ENCODE data around the gene CYB5R3.
"Not testable (repeated sequence)": the region's sequence is repeated elsewhere in the genome, so short reads cannot be mapped to it uniquely, and the experiment has no call there.

Gene CYB5R3

DNA sequence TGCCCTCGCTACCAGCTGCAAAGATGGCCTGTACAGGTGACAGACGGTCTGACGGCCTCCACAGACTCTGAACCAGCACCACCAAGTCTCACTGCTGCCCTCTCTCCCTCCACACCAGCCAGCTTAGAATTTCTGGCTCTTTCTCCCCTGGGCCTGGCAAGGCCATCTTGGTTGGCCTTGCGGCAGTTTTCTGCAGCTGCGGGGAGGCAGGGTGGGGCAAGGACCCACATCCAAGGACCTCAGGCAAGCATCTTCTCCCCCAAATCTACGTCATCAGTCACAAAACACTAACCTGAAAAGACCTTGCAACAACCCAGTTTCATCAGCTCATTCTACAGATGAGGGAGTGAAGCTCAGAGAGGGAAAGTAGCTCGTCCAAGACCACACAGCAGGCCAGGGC, 22.8 kb downstream of the CYB5R3 start:
- Histone ChIP-seq H3K4me3 (ENCODE audit: low read length) (no peak overlapping the region), H3K9me3 (ENCODE audit: control insufficient read depth, low read depth, low read length) (no peaks in the 10 kb centered on the region), H3K27ac (ENCODE audit: low read length) (no peak overlapping the region), H3K36me3 (ENCODE audit: control insufficient read depth, low read depth, low read length) (peaks cover 37% of the 10 kb centered on the region), H3K9ac (ENCODE audit: low read length) (no peak overlapping the region), H3K4me1 (ENCODE audit: control insufficient read depth, low read depth, low read length) (no peaks in the 10 kb centered on the region), H3K27me3 (ENCODE audit: control insufficient read depth, insufficient read depth, low read length) (no peaks in the 10 kb centered on the region)

DNA sequence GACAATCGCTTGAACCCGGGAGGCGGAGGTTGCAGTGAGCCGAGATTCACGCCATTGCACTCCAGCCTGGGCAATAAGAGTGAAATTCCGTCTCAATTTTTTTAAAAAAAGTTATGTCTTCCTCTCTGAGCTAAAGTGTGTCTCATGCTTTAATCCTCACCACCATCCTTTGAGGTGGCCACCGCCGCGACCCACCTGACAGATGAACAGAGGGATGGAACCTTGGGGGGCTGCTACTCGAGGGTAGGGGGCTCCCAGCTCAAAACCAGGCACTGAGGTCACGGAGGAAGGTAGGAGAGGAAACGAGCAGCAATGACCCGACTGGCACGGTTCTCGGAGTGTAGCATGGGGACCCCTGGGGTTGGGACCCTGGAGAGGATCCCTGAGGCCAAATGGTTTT, 23.8 kb downstream of the CYB5R3 start:
- Histone ChIP-seq H3K36me3 (ENCODE audit: control insufficient read depth, low read depth, low read length) (peaks cover 33% of the 10 kb centered on the region), H3K27me3 (ENCODE audit: control insufficient read depth, insufficient read depth, low read length) (no peaks in the 10 kb centered on the region)

DNA sequence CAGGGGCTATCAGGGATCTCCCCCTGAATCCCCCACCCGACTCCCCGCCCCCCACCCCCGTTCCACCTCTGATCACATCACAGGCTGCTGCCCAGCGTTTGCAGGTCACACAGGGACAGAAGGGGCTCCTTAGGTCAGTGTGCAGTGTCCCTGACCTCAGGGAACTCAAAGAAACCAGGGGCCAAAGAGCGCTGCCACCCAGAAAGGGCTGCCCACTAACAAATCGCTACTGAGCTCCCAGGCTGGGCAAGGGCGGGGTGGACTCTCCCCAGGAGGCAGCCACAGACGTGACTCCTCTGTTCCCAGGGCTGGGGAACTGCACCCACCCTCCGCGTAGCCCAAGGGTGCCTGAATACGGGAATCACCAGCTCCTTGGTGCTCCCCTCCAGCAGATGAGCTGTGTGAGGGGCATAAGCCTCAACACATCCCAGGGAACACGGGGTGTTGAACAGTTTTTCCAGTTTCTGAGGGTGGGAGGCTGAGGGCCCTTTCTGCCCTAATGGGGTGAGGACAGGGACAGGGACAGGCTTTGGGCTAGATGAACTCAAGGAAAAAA, 24.6 kb downstream of the CYB5R3 start:
- Histone ChIP-seq H3K4me3 (ENCODE audit: low read length) (no peak overlapping the region), H3K4me1 (ENCODE audit: control insufficient read depth, low read depth, low read length) (no peaks in the 10 kb centered on the region), H3K9me3 (ENCODE audit: control insufficient read depth, low read depth, low read length) (no peaks in the 10 kb centered on the region), H3K36me3 (ENCODE audit: control insufficient read depth, low read depth, low read length) (peaks cover 28% of the 10 kb centered on the region), H3K27ac (ENCODE audit: low read length) (no peak overlapping the region), H3K27me3 (ENCODE audit: control insufficient read depth, insufficient read depth, low read length) (no peaks in the 10 kb centered on the region), H3K9ac (ENCODE audit: low read length) (no peak overlapping the region)

More for the DNA sequence above, 23.8 kb downstream of the CYB5R3 start:
- H3K4me1 ChIP-seq (ENCODE audit: control insufficient read depth, low read depth, low read length) = no peaks in the 10 kb centered on the region
- no peak overlapping the region for H3K4me3 ChIP-seq (ENCODE audit: low read length)
- H3K9ac ChIP-seq (ENCODE audit: low read length) = no peak overlapping the region
- H3K27ac ChIP-seq (ENCODE audit: low read length) = no peak overlapping the region
- H3K9me3 ChIP-seq (ENCODE audit: control insufficient read depth, low read depth, low read length) = no peaks in the 10 kb centered on the region

DNA sequence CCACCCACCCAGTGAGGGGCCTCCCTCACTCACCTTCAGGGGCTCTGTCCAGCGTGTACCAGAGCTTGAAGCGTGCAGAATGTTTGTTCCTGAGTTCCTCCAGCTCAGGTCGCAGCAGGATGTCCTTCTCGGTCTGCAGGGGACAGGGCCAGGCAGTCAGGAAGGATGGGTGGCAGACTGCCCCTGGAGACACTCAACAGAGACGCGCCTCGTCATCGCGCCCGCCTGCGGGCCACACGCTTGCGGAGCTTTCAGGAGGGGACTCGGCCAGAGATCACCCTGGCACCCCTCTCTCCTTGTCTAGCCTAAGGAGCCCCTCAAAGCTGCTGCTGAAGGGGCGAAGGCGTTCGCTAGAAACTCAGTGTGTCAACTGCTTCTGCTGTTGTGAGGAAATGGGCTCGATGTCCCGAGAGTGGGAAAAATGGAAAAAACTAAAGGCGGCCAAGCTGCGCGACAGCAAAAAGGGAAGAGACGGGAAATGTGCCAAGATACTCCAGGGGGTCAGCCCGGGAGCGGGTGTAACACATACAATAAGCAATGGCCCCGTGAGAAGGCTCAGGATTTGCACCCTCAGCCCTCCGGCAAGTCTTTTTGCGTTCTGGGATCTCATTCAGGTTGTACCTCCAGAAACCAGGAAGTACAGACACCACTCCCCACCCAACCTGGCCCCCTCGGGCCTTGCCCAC, 25.3 kb downstream of the CYB5R3 start:
- H3K4me1 ChIP-seq (ENCODE audit: control insufficient read depth, low read depth, low read length) = no peaks in the 10 kb centered on the region
- no peaks in the 10 kb centered on the region for H3K9me3 ChIP-seq (ENCODE audit: control insufficient read depth, low read depth, low read length)
- no peak overlapping the region for H3K9ac ChIP-seq (ENCODE audit: low read length)
- H3K27ac ChIP-seq (ENCODE audit: low read length) = no peak overlapping the region
- peaks cover 28% of the 10 kb centered on the region for H3K36me3 ChIP-seq (ENCODE audit: control insufficient read depth, low read depth, low read length)
- H3K27me3 ChIP-seq (ENCODE audit: control insufficient read depth, insufficient read depth, low read length) = no peaks in the 10 kb centered on the region
- H3K4me3 ChIP-seq (ENCODE audit: low read length) = no peak overlapping the region

DNA sequence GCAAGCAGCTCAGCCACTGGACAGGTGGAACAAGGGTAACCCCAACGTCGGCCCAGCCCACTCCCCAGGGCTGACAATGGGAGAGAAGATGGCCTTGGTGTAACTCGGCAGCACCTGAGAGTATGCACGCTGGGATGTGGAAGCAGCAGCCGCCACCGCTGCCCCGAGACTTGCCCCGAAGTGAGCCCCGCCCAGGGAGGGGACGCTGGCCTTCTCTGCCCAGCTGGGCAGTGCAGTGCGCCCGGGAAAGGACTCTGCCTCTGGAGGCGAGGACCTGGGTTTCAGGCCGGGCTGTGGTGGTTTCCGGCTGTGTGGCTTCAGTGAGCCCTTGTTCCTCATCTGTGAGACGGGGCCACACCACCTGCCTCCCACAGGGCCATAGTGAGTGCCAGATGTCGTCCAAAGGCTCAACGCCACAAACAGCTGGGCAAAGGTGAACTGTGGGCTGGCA, 25.9 kb downstream of the CYB5R3 start:
- Histone ChIP-seq H3K9ac (ENCODE audit: low read length) (no peak overlapping the region), H3K27ac (ENCODE audit: low read length) (no peak overlapping the region), H3K27me3 (ENCODE audit: control insufficient read depth, insufficient read depth, low read length) (no peaks in the 10 kb centered on the region), H3K36me3 (ENCODE audit: control insufficient read depth, low read depth, low read length) (peaks cover 25% of the 10 kb centered on the region), H3K4me1 (ENCODE audit: control insufficient read depth, low read depth, low read length) (no peaks in the 10 kb centered on the region), H3K9me3 (ENCODE audit: control insufficient read depth, low read depth, low read length) (no peaks in the 10 kb centered on the region), H3K4me3 (ENCODE audit: low read length) (no peak overlapping the region)

DNA sequence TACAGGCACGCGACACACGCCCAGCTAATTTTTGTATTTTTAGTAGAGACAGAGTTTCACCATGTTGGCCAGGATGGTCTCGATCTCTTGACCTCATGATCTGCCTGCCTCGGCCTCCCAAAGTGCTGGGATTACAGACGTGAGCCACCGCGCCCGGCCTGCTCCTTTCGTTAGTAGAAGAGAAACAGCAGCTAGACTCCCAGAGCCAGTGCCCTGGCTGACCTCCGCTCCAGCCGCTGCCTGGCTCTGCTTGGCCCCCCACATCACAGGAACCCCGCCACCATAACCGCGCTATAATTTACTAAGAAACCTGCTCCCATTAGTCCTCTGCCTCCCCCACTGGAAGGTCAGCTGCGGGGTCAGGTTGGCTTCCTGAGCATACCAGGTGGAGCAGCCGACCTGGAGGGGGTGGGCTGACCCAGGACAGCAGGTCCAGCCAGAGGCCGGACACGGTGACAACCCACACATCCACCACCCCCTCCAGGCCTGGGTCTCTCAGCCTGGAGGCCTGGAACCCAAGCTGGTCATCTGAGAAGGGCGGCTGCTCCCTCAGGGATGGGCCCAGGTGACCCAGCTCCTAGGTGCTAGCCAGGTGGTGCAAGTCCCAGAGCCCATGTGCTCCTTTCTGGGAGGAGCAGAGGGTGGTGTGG, 27.0 kb downstream of the CYB5R3 start:
- no peak overlapping the region for H3K27ac ChIP-seq (ENCODE audit: low read length)

DNA sequence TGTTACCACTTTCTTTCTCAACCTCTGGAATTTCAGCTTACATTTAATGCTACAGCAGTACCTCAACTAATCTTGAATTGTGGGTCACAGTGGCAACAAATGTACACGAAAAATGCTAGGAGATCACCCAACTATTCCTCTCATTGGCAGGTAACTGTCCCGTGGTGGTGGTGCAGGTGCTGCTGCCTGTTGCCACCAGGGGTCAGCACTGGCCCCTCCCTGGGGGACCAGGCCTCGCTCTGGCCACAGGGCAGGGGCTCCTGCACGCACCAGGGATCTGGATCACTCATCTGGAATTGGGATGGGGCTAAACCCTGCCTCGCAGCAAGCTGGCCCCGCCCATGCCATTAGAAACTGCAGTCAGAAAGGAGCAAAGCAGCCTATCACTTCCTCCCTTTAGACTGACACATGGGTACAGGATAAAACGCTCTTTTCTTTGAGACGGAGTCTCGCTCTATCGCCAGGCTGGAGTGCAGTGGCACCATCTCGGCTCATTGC, 27.6 kb downstream of the CYB5R3 start:
- Histone ChIP-seq H3K27ac (ENCODE audit: low read length) (no peak overlapping the region), H3K9ac (ENCODE audit: low read length) (no peak overlapping the region), H3K27me3 (ENCODE audit: control insufficient read depth, insufficient read depth, low read length) (no peaks in the 10 kb centered on the region), H3K9me3 (ENCODE audit: control insufficient read depth, low read depth, low read length) (no peaks in the 10 kb centered on the region), H3K36me3 (ENCODE audit: control insufficient read depth, low read depth, low read length) (peaks cover 9% of the 10 kb centered on the region), H3K4me1 (ENCODE audit: control insufficient read depth, low read depth, low read length) (no peaks in the 10 kb centered on the region), H3K4me3 (ENCODE audit: low read length) (no peak overlapping the region)

More for the DNA sequence above, 27.0 kb downstream of the CYB5R3 start:
- Histone ChIP-seq H3K27me3 (ENCODE audit: control insufficient read depth, insufficient read depth, low read length) (no peaks in the 10 kb centered on the region), H3K36me3 (ENCODE audit: control insufficient read depth, low read depth, low read length) (peaks cover 14% of the 10 kb centered on the region), H3K4me1 (ENCODE audit: control insufficient read depth, low read depth, low read length) (no peaks in the 10 kb centered on the region), H3K4me3 (ENCODE audit: low read length) (no peak overlapping the region), H3K9me3 (ENCODE audit: control insufficient read depth, low read depth, low read length) (no peaks in the 10 kb centered on the region), H3K9ac (ENCODE audit: low read length) (no peak overlapping the region)

DNA sequence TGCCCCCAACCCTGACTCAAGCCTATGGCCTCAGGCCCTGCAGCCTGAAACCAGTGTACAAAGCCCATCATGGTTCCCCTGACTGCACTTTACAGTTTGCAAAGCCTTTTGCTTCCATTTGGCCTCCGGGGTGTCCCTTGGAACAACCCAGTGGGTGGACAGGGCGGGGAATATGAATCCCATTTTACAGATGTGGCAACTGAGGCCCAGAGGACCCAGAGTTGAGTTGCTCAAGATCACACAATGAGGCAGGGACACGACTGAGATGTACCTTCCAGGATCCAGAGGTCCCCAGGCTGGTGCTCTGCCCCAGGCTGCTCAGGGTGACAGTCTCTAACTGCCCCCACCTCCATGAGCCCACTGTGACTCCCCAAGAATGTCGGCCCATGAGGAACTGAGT, 29.1 kb downstream of the CYB5R3 start:
- Histone ChIP-seq H3K9me3 (ENCODE audit: control insufficient read depth, low read depth, low read length) (no peaks in the 10 kb centered on the region), H3K27me3 (ENCODE audit: control insufficient read depth, insufficient read depth, low read length) (no peaks in the 10 kb centered on the region), H3K36me3 (ENCODE audit: control insufficient read depth, low read depth, low read length) (peaks cover 6% of the 10 kb centered on the region), H3K27ac (ENCODE audit: low read length) (no peak overlapping the region), H3K4me1 (ENCODE audit: control insufficient read depth, low read depth, low read length) (no peaks in the 10 kb centered on the region), H3K9ac (ENCODE audit: low read length) (no peak overlapping the region), H3K4me3 (ENCODE audit: low read length) (no peak overlapping the region)

DNA sequence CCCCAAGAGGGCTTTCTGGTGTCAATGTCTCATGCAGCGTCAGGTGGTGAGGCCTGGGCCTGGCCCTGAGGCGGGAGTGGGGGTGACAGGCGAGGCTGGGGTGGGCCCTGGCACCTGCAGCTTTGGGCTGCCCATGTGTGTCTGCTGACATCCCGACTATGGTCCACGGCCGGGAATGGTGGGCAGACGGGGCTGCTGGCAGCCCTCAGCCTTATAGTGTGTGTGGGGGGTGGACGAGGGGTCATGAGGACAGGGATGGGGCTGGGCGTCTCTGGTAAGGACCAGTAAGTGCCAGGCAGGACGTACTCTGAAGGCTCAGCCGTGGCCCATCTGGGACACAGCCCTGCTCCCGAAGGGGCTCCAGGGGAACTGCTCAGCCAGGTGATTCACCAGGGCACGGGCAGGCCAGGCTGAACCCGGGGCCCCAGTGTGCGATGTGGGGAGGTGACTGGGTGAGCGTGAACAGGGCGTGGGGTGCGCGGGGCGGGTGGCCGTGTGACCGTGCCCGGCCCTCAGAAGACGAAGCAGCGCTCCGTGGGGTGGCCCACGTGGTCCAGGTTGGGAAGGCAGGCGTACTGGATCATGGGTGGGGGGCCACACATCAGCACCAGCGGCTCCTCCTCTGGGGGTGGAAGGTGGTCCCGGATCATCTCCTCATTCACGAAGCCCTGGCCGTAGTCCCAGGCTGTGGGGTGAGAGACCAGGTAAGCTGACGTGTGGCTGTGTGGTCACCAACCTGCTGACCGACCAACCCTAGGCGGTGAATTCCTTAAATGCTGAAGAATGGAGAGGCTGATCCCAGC, 29.7 kb downstream of the CYB5R3 start:
- Histone ChIP-seq H3K36me3 (ENCODE audit: control insufficient read depth, low read depth, low read length) (peaks cover 6% of the 10 kb centered on the region), H3K27me3 (ENCODE audit: control insufficient read depth, insufficient read depth, low read length) (no peaks in the 10 kb centered on the region), H3K4me3 (ENCODE audit: low read length) (no peak overlapping the region), H3K9me3 (ENCODE audit: control insufficient read depth, low read depth, low read length) (no peaks in the 10 kb centered on the region), H3K4me1 (ENCODE audit: control insufficient read depth, low read depth, low read length) (no peaks in the 10 kb centered on the region), H3K27ac (ENCODE audit: low read length) (no peak overlapping the region), H3K9ac (ENCODE audit: low read length) (no peak overlapping the region)

DNA sequence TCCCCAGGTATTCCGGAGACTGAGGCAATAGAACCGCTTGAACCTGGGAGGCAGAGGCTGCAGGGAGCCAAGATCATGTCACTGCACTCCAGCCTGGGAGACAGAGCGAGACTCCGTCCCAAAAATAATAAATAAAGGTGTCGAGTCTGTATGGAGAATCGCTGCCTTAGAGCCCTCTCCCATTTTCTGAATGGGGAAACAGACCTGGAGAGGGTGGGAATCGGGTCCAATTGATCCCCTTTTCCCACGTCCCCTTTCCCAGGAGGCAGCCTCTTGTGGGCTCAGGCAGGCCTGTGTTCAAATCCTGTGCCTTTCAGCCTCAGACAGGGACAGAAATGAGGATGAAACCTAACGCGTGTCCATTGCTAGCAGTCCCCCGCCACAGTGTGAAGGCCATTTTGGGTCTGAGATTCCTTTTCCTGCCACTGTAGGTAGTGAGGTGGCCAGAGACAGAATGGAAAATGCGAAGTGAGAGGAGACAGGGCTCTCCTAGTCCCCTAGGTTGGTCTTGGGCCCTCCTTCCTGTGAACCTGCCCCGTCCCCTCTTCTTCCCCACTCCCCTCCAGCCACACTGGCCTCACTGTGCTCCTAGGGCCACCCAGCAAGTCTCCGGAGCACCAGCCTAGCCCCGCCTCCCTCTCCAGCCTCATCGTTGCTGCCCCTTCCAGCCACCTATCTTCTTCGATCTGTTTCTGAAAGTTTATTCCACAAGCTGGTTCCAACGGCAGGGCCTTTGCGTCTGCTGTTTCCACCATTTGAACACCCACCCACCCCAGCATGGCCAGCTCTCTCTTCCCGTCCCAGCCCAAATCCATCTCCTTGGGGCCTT, 31.8 kb downstream of the CYB5R3 start:
- Histone ChIP-seq H3K4me1 (ENCODE audit: control insufficient read depth, low read depth, low read length) (peaks cover 6% of the 10 kb centered on the region), H3K27ac (ENCODE audit: low read length) (no peak overlapping the region), H3K9ac (ENCODE audit: low read length) (no peak overlapping the region)

DNA sequence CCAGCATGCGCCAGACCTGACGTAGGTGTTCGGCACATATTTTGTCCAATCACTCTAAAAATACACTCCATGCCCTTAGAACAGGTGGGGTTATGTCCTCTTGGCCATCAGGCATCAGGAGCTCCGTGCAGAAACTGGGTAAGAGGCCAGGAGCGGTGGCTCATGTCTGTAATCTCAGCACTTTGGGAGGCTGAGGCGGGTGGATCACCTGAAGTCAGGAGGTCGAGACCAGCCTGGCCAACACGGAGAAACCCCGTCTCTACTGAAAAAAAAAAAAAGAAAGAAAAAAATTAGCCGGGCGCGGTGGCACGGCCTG, 33.4 kb downstream of the CYB5R3 start:
- not testable (repeated sequence) for H3K9me3 ChIP-seq (ENCODE audit: control insufficient read depth, low read depth, low read length); H3K36me3 ChIP-seq (ENCODE audit: control insufficient read depth, low read depth, low read length); H3K4me1 ChIP-seq (ENCODE audit: control insufficient read depth, low read depth, low read length); H3K9ac ChIP-seq (ENCODE audit: low read length); H3K27me3 ChIP-seq (ENCODE audit: control insufficient read depth, insufficient read depth, low read length); H3K27ac ChIP-seq (ENCODE audit: low read length); H3K4me3 ChIP-seq (ENCODE audit: low read length)

More for the DNA sequence above, 31.8 kb downstream of the CYB5R3 start:
- Histone ChIP-seq H3K36me3 (ENCODE audit: control insufficient read depth, low read depth, low read length) (peaks cover 2% of the 10 kb centered on the region), H3K9me3 (ENCODE audit: control insufficient read depth, low read depth, low read length) (no peaks in the 10 kb centered on the region), H3K27me3 (ENCODE audit: control insufficient read depth, insufficient read depth, low read length) (no peaks in the 10 kb centered on the region), H3K4me3 (ENCODE audit: low read length) (no peak overlapping the region)
